Stimulated activated CD8-positive, alpha-beta memory T cell treated with anti-CD3 and anti-CD28 coated beads, Interleukin-12 subunit alpha, Interleukin-12 subunit beta, amount 100 ng/mL, for 4 hours (primary cell): ENCODE results near the gene FAM117B.
"Not testable (repeated sequence)": the region's sequence is repeated elsewhere in the genome, so short reads cannot be mapped to it uniquely, and the experiment has no call there.

ENCODE experiments used
- DNase-seq: peaks from one replicate; pipeline ENCODE4 v3.0.0-alpha.2; 2020; ENCODE audit warnings: low read depth

The FAM117B gene

GRCh38 chr2:202703091-202703490 is 68.3 kb downstream of the FAM117B start:
- DNase-seq: no peak

GRCh38 chr2:202704248-202704647 is 69.5 kb downstream of the FAM117B start:
- DNase-seq: no peak

- no peak for DNase-seq
Measured at GRCh38 chr2:202705446-202706020, 70.8 kb downstream of the FAM117B start.

- DNase-seq: not testable (repeated sequence)
Measured at GRCh38 chr2:202714971-202715935, 80.5 kb downstream of the FAM117B start.

GRCh38 chr2:202716114-202716718 is 81.4 kb downstream of the FAM117B start:
- DNase-seq: no peak

- DNase-seq: no peak
Measured at GRCh38 chr2:202716953-202717597, 82.3 kb downstream of the FAM117B start.

- DNase-seq: no peak
Measured at GRCh38 chr2:202717598-202718310, 83.0 kb downstream of the FAM117B start.

GRCh38 chr2:202718614-202719013 is 83.8 kb downstream of the FAM117B start:
- no peak for DNase-seq

- DNase-seq: no peak
Measured at GRCh38 chr2:202720226-202720625, 85.5 kb downstream of the FAM117B start.

- no peak for DNase-seq
Measured at GRCh38 chr2:202721621-202722020, 86.9 kb downstream of the FAM117B start.

GRCh38 chr2:202723746-202724145 is 89.0 kb downstream of the FAM117B start:
- DNase-seq: no peak

- no peak for DNase-seq
Measured at GRCh38 chr2:202726070-202726469, 91.3 kb downstream of the FAM117B start.

GRCh38 chr2:202736826-202737225 is 102.1 kb downstream of the FAM117B start:
- no peak for DNase-seq

GRCh38 chr2:202743613-202744012 is 108.8 kb downstream of the FAM117B start:
- no peak for DNase-seq

GRCh38 chr2:202749477-202749876 is 114.7 kb downstream of the FAM117B start:
- no peak for DNase-seq

- DNase-seq: no peak
Measured at GRCh38 chr2:202750763-202751427, 116.1 kb downstream of the FAM117B start.

GRCh38 chr2:202752071-202752470 is 117.3 kb downstream of the FAM117B start:
- DNase-seq: no peak

- no peak for DNase-seq
Measured at GRCh38 chr2:202754936-202755335, 120.2 kb downstream of the FAM117B start.

GRCh38 chr2:202756598-202756997 is 121.8 kb downstream of the FAM117B start:
- DNase-seq: no peak

- DNase-seq: no peak
Measured at GRCh38 chr2:202757339-202757738, 122.6 kb downstream of the FAM117B start.

- DNase-seq: no peak
Measured at GRCh38 chr2:202758128-202758527, 123.4 kb downstream of the FAM117B start.
